Hematopoietic multipotent progenitor cell treated with erythropoietin and hydrocortisone succinate and interleukin-3 and kit ligand, for 8 days (in vitro differentiated cells): Measurements from ENCODE around the gene OR14I1.

Experiments used
- DNase-seq: peaks from one replicate; pipeline ENCODE4 v3.0.0-alpha.2; 2015

The OR14I1 gene

GRCh38 chr1:248702714-248703113 lies at the start of gene OR14I1:
Gene OR14I1 (minus strand): TSS chr1:248702766.
- no peak for DNase-seq

DNA sequence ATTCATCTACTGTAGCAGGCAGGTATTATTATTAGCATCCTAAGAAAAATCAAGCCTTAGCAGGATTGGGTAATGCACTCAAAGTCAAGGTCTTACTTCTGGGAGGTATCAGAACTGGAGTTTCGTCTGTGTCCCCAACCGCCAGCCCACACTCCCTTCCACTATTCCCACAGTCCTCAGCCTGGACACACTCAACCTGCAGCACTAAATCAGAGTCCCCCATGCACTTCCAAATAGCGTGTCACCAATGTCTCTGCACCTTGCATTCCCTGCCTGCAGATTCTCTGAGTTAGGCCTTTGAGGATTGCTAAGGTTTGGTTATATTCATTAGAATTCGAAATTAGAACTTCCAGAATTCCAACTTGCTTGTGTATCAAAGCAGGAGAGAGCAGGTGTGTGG lies 49.1 kb upstream of the OR14I1 start:
- no peak for DNase-seq

DNA sequence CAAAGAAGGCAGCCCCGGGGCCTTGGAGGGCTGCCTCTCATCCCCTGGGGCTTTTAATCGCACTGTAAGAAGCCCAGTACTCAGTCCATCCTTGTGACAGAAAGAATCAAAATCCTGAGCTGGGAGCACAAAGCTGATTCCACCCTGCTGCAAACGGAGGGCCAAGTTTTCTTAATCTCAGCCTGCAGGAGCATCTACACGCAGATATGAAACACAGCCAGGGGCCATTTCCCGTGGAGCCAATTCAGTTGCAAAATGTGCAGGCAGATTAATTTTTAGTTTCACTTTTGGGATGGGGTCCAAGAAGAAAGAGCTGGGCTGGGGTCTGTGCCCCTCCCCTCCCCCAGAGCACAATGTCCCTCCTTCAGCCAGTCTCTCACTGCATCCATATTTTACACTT lies 48.6 kb upstream of the OR14I1 start:
- no peak for DNase-seq

- no peak for DNase-seq
These were observed 47.9 kb upstream of the OR14I1 start for GRCh38 chr1:248750496-248750895.

DNA sequence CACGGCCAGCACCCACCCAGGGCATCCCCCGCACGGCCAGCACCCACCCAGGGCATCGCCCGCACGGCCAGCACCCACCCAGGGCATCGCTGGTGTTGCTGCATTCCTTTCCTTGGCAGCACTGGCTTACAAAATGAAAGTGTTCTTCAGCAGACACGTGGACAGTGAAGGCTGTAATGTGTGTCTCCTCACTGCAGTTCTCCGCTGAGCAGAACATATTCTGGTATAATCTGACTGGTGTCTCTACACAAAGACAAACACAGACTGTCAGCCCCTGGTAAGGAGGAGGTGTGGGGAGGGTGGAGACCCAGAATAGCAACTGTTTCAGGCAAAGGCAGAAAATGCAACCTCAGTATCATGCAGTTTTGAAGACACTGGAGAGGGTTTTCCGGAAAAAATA lies 45.6 kb upstream of the OR14I1 start:
- no peak for DNase-seq

DNA sequence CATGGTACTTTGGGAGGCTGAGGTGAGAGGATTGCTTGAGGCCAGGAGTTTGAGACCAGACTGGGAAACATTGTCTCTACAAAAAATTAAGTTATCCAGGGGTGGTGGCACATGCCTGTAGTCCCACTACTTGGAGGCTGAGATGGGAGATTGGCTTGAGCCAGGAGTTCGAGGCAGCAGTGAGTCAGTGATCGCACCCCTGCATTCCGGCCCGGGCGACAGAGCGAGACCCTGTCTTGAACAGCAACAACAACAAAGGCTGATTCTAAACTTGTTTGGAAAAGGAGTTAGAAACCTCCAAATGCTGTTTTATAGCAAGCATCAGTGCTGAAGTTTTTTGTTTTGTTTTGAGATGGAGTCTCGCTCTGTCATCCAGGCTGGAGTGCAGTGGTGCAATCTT lies 38.3 kb upstream of the OR14I1 start:
- DNase-seq = no peak

- no peak for DNase-seq
These were observed 37.1 kb upstream of the OR14I1 start for GRCh38 chr1:248739572-248740205.

- no peak for DNase-seq
These were observed 34.9 kb upstream of the OR14I1 start for GRCh38 chr1:248737457-248737856.

- DNase-seq = no peak
These were observed 34.4 kb upstream of the OR14I1 start for GRCh38 chr1:248736977-248737376.

GRCh38 chr1:248733566-248733965 lies 31.0 kb upstream of the OR14I1 start:
- no peak for DNase-seq

DNA sequence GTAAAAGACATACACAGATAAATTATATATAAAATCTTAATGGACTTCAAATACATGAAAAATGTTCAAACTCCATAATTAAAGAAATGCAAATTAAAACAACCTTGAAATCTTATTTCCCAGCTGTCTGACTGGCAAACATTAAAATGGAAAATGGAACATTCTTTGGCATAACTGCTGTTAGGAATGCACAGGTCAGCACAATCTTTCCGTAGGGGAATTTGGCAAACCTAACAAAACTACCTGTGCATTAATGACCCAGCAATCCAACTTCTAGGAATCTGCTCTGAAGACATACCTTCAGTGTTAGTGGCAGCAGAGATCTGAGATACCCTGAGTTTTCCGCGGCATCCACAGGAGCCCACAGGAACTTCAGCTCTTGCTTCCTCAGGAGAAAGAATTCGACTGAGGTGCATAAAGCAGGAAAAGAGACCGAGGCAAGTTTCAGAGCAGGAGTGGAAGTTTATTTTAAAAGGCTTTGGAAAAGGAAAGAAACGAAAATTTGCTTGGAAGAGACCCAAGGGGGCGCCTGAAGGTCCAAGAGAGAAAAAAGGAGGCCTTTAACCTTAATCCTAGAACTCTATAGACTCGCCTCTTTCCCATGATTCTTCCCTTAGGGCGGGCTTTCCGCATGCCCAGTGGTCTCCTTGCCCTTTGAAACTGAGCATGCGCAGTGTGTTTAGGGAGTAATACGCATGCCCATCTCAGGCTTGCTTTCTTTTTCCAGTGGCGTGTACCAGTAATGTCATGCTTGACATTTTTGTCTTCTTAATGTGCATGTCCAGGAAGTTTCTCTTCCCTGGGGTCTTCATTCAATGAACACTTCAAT lies 28.2 kb upstream of the OR14I1 start:
- DNase-seq = no peak

- no peak for DNase-seq
These were observed 11.7 kb upstream of the OR14I1 start for GRCh38 chr1:248714248-248714647.

GRCh38 chr1:248710305-248710900 lies 7.8 kb upstream of the OR14I1 start:
- DNase-seq = no peak

DNA sequence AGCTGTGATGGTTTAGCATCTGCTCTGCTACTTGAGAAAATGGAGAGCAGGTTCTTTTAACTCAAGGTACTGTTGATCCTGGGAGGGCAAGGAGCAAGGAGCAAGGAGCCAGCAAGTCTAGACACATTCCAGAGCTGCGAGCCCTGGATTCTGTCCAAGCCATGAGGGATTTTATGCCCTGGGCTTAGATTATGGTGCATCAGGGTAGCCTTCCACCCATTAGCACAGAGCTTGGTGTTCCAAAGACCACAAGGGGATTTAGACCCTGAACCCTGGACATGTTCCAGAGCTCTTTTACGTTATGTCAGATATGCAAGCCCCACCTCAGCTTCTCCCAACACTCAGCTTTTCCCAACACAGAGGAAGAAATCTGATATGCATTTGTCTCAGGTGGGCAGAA lies 2.0 kb upstream of the OR14I1 start:
- DNase-seq = no peak

GRCh38 chr1:248703674-248704073 lies 1.1 kb upstream of the OR14I1 start:
- DNase-seq = peak; percentile 17

DNA sequence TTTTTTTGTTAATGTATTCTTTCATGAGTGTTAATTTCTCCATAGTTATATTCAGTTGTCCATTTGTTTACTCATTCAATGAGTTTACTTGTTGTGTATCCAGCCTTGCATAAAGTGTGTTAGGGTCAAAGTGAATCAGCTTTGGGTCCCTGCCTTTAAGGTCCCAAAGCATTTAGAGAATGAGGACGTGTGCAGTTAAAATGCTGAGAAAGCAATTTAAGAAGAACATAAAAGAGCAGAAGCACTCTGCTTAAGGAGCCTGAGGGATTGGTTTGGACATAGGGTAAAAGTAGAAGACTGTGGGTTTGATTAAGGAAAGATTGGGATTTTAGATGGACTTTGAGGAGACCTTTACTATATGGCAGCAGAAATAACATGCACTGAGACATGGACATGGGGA lies 3.5 kb downstream of the OR14I1 start:
- DNase-seq = no peak

GRCh38 chr1:248697907-248698306 lies 4.7 kb downstream of the OR14I1 start:
- DNase-seq = no peak

- DNase-seq = no peak
These were observed 5.8 kb downstream of the OR14I1 start for GRCh38 chr1:248696774-248697173.

DNA sequence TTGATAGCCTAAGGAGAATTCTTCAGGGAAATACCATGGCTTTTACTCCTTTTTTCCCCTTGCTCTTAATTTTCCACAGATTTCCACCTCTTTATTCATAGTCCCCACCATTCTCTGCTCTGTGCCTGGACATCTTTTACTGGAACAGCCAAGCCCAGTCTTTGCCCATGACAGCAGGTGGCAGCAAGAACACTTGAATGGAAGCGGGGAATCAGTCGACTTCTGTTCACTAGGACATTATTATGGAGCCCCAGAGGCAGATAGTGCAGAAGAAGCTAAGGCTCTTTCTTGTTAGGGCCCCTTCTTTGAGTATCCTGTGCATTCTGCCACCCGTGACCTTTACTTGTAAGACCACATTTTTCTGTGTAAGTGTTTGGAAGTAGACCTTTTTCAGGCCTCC lies 6.3 kb downstream of the OR14I1 start:
- DNase-seq = peak; percentile 36

- DNase-seq = no peak
These were observed 7.0 kb downstream of the OR14I1 start for GRCh38 chr1:248695451-248696132.

DNA sequence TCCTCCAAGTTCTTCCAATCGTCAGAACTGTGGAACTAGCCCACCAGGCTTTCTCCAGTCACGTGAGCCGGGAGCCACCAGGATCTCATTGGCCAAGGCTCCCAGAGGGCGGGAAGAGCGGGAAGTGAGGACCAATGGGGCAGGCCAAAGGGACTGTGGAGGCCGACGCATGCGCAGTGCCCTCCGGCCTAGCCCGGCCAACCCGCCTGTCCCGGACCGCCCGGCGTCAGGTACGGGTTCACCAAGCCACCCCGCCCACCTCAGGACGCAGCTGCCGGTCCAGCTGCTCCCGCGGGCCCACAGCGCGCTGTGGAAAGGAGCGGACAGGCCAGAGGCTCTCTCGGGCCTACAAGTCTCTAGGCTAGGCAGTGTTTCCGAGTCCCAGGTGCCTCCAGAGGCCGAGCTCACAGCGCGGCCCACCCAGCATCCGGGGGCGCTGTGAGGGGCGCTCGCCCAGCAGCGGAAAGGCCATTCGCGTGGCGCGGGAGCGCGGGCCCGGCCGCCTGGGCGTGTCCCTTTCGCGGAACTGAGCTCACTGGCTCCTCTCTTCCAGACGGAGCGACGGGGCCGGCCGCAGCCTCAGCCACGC lies 10.9 kb downstream of the OR14I1 start:
- DNase-seq = no peak

- DNase-seq = no peak
These were observed 13.9 kb downstream of the OR14I1 start for GRCh38 chr1:248688527-248689298.
